MM.1S (cell line): Measurements from ENCODE around the gene OOSP2.

Source experiments
- DNase-seq: peaks from one replicate; pipeline ENCODE4 v3.0.0-alpha.2; 2015
- H2AFZ ChIP-seq: fragments of 300-600 bp; sonication (generic); 2 replicates; pipeline ENCODE4 v1.6.0; 2016; ENCODE audit warnings: antibody characterized with exemption, low read length
- H3F3A ChIP-seq: fragments of 300-600 bp; sonication (generic); 2 replicates; pipeline ENCODE4 v1.6.1; 2016; ENCODE audit warnings: mild to moderate bottlenecking, antibody characterized with exemption, low read length, moderate library complexity, mixed read lengths; ENCODE audit not compliant: insufficient read depth
- H3K27ac ChIP-seq: fragments of 300-600 bp; sonication (generic); 2 replicates; pipeline ENCODE4 v1.5.1; 2016; ENCODE audit warnings: mild to moderate bottlenecking, low read length
- H3K27me3 ChIP-seq: fragments of 300-600 bp; sonication (generic); replicated peaks from 2 replicates; pipeline ENCODE4 v1.6.0; 2016; ENCODE audit warnings: low read length; ENCODE audit not compliant: insufficient read depth
- H3K36me3 ChIP-seq: fragments of 300-600 bp; sonication (generic); replicated peaks from 2 replicates; pipeline ENCODE4 v1.6.1; 2016; ENCODE audit warnings: mild to moderate bottlenecking, low read length, mixed read lengths; ENCODE audit not compliant: insufficient read depth
- H3K4me1 ChIP-seq: fragments of 300-600 bp; sonication (generic); 2 replicates; pipeline ENCODE4 v1.6.1; 2016; ENCODE audit warnings: low read length, mixed read lengths
- H3K4me2 ChIP-seq: fragments of 300-600 bp; sonication (generic); 2 replicates; pipeline ENCODE4 v1.6.0; 2016; ENCODE audit warnings: low read depth, low read length
- H3K4me3 ChIP-seq: fragments of 300-600 bp; sonication (generic); 2 replicates; pipeline ENCODE4 v1.5.1; 2016; ENCODE audit warnings: low read length, mixed read lengths
- H3K79me2 ChIP-seq: fragments of 300-600 bp; sonication (generic); 2 replicates; pipeline ENCODE4 v1.6.1; 2016; ENCODE audit warnings: mixed run types, low read length, mixed read lengths
- H3K9ac ChIP-seq: fragments of 300-600 bp; sonication (generic); 2 replicates; pipeline ENCODE4 v1.6.1; 2016; ENCODE audit warnings: low read length, mixed read lengths
- H3K9me2 ChIP-seq: fragments of 300-600 bp; sonication (generic); replicated peaks from 2 replicates; pipeline ENCODE4 v1.6.1; 2016; ENCODE audit warnings: mild to moderate bottlenecking, low read length, mixed read lengths; ENCODE audit not compliant: insufficient read depth
- H3K9me3 ChIP-seq: fragments of 300-600 bp; sonication (generic); replicated peaks from 2 replicates; pipeline ENCODE4 v1.6.1; 2016; ENCODE audit warnings: mild to moderate bottlenecking, low read length, mixed read lengths; ENCODE audit not compliant: insufficient read depth
- H4K20me1 ChIP-seq: fragments of 300-600 bp; sonication (generic); 2 replicates; pipeline ENCODE4 v1.6.1; 2016; ENCODE audit warnings: mild to moderate bottlenecking, low read length, moderate library complexity, mixed read lengths; ENCODE audit not compliant: insufficient read depth
- CTCF ChIP-seq: fragments of 300-600 bp; sonication (generic); IDR thresholded peaks from 2 replicates; pipeline ENCODE4 v1.5.1; 2016; ENCODE audit warnings: antibody characterized with exemption, low read length, mixed read lengths
- EZH2 ChIP-seq: fragments of 300-600 bp; sonication (generic); optimal IDR thresholded peaks from 2 replicates; pipeline ENCODE3; 2017; ENCODE audit warnings: low read depth, mild to moderate bottlenecking, antibody characterized with exemption, low read length, mixed read lengths
- EZH2phosphoT487 ChIP-seq: fragments of 300-600 bp; sonication (generic); IDR thresholded peaks from 2 replicates; pipeline ENCODE4 v1.6.1; 2018; ENCODE audit warnings: antibody characterized with exemption, low read length

OOSP2 gene

DNA sequence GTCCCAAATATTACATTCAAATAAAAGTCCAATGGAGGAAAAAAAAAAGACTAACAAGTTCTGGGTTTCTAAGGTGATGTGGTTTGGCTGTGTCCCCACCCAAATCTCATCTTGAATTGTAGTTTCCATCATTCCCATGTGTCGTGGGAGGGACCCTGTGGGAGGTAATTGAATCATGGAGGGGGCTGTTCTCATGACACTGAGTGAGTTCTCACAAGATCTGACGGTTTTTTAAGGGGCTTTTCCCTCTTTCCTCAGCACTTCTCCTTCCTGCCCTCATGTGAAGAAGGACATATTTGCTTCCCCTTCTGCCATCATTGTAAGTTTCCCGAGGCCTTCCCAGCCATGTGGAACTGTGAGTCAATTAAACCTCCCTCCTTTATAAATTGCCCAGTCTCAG, 40.3 kb downstream of the OOSP2 start:
- Histone ChIP-seq H3K9me3 (no peaks in the 10 kb centered on the region), H3K36me3 (no peaks in the 10 kb centered on the region), H2AFZ (no peak overlapping the region), H3K27ac (no peak overlapping the region), H3K4me1 (no peaks in the 10 kb centered on the region), H3K79me2 (no peaks in the 10 kb centered on the region), H3K4me2 (no peak overlapping the region), H4K20me1 (no peaks in the 10 kb centered on the region), H3F3A (no peaks in the 10 kb centered on the region), H3K27me3 (no peaks in the 10 kb centered on the region), H3K9me2 (no peaks in the 10 kb centered on the region), H3K4me3 (no peak overlapping the region), H3K9ac (no peak overlapping the region)
- no peak for TF ChIP-seq CTCF
- TF ChIP-seq EZH2phosphoT487, result no peak
- no peak for TF ChIP-seq EZH2
- DNase-seq, result no peak

GRCh38 chr11:60084631-60085273, 44.5 kb downstream of the OOSP2 start:
- Histone ChIP-seq H3K4me1 (no peaks in the 10 kb centered on the region), H3K79me2 (no peaks in the 10 kb centered on the region), H3K27ac (no peak overlapping the region), H3F3A (no peaks in the 10 kb centered on the region), H2AFZ (no peak overlapping the region), H3K9me3 (no peaks in the 10 kb centered on the region), H3K9me2 (no peaks in the 10 kb centered on the region), H3K4me3 (no peak overlapping the region), H3K4me2 (no peak overlapping the region), H3K9ac (no peak overlapping the region), H3K27me3 (no peaks in the 10 kb centered on the region), H4K20me1 (no peaks in the 10 kb centered on the region), H3K36me3 (no peaks in the 10 kb centered on the region)
- TF ChIP-seq EZH2 (no peak), EZH2phosphoT487 (no peak), CTCF (no peak)
- DNase-seq, result no peak

GRCh38 chr11:60085909-60086308, 45.7 kb downstream of the OOSP2 start:
- H3K4me2 ChIP-seq, result no peak overlapping the region
- H3K27me3 ChIP-seq, result no peaks in the 10 kb centered on the region
- H3F3A ChIP-seq, result no peaks in the 10 kb centered on the region
- H3K4me3 ChIP-seq, result no peak overlapping the region
- H3K9me3 ChIP-seq, result no peaks in the 10 kb centered on the region
- H3K36me3 ChIP-seq, result no peaks in the 10 kb centered on the region
- TF ChIP-seq EZH2phosphoT487 (no peak), CTCF (no peak), EZH2 (no peak)
- no peak overlapping the region for H3K27ac ChIP-seq
- no peaks in the 10 kb centered on the region for H3K79me2 ChIP-seq
- H3K9me2 ChIP-seq, result no peaks in the 10 kb centered on the region
- no peak overlapping the region for H3K9ac ChIP-seq
- no peaks in the 10 kb centered on the region for H3K4me1 ChIP-seq
- DNase-seq, result no peak
- H4K20me1 ChIP-seq, result no peaks in the 10 kb centered on the region
- H2AFZ ChIP-seq, result no peak overlapping the region
